ENCODE data around the gene NPAS3.

DNA sequence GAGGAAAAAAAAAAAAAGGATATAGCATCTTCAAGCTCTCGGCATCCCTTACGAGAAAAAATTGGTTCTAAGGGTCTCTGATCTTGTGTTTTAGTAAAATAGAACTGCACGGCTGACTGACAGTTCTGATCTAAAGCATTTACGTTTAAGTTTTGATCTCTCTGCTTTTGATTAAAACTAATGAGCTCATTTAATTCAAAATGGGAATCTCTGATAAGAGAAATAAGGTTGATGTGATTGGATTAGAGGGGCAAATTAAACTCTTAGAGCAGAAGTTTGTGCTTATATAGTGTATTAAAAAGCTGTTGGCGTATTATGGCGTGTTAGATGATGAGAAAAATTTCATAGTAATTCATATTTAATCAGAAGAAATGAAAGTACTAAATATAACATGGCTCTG is 794.6 kb downstream of the NPAS3 start:
- TF ChIP-seq, protein P1, sequence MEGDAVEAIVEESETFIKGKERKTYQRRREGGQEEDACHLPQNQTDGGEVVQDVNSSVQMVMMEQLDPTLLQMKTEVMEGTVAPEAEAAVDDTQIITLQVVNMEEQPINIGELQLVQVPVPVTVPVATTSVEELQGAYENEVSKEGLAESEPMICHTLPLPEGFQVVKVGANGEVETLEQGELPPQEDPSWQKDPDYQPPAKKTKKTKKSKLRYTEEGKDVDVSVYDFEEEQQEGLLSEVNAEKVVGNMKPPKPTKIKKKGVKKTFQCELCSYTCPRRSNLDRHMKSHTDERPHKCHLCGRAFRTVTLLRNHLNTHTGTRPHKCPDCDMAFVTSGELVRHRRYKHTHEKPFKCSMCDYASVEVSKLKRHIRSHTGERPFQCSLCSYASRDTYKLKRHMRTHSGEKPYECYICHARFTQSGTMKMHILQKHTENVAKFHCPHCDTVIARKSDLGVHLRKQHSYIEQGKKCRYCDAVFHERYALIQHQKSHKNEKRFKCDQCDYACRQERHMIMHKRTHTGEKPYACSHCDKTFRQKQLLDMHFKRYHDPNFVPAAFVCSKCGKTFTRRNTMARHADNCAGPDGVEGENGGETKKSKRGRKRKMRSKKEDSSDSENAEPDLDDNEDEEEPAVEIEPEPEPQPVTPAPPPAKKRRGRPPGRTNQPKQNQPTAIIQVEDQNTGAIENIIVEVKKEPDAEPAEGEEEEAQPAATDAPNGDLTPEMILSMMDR (conservative IDR thresholded peaks at IDR 0.05), result no peak
- TF ChIP-seq EZH2 (IDR thresholded peaks at IDR 0.05; ENCODE audit: low read depth), result no peak
